NAMALWA (cell line): ENCODE measurements around the gene FOXK2.
"Not testable (repeated sequence)": the region's sequence is repeated elsewhere in the genome, so short reads cannot be mapped to it uniquely, and the experiment has no call there.

Experiments used
- DNase-seq: peaks from one replicate; pipeline ENCODE4 v3.0.0-alpha.2; 2015; ENCODE audit warnings: low spot score

The FOXK2 gene

GRCh38 chr17:82563745-82564144, 44.2 kb downstream of the FOXK2 start:
- DNase-seq: not testable (repeated sequence)

GRCh38 chr17:82564241-82564640, 44.7 kb downstream of the FOXK2 start:
- no peak for DNase-seq

GRCh38 chr17:82565551-82565950, 46.0 kb downstream of the FOXK2 start:
- DNase-seq: no peak

- DNase-seq: no peak
Observed at GRCh38 chr17:82566129-82566960, 46.8 kb downstream of the FOXK2 start.

DNA sequence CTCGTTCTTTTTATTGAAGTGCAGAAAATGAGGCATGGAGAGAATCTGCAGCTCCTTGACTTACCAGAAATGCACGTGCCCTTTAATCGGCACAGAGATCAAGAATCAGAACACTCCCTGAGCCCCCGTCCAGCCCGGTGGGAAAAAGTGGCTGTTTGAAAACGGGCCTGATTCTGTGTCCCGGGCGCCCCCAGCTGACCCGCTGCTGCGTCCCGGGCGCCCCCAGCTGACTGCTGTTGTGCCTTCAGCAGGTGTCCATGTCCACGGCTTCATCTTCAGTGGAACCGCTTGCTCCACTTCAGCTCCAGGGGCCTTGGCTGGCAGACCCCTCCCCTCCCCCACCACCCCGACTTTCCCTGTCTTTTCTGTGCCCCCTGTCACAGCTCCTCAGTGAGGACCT, 47.8 kb downstream of the FOXK2 start:
- no peak for DNase-seq

- no peak for DNase-seq
Observed at GRCh38 chr17:82568997-82569393, 49.5 kb downstream of the FOXK2 start.

DNA sequence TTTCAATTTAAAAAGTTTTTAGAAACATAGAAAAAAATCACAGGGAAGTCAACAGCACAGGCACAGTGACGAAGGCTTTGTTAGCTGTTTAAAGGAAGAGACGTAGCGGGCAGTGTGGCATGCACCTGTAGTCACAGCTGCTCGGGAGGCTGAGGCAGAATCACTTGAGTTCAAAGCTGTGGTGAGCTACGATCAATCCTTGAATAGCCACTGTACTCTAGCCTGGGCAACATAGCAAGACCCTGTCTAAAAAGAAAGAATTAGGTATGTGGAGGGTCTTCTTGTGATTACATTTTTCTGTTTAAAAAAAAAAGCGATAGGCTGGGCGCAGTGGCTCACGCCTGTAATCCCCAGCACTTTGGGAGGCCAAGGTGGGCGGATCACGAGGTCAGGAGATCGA, 50.1 kb downstream of the FOXK2 start:
- DNase-seq: no peak

DNA sequence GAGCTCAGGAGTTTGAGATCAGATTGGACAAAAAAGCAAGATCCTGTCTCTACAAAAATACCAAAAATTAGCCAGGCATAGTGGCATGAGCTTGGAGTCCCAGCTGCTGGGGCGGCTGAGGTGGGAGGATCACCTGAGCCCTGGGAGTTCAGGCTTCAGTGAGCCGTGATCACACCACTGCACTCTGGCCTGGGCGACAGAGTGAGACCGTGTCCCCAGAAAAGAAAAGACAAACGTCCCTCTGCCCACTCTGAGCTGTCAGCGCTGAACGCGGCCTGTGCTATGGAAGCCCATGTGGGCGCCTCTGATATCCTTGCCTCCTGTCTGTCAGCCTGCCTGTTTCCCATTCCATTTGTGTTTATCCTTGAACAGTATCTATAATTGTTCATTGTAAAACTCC, 50.7 kb downstream of the FOXK2 start:
- DNase-seq: no peak

DNA sequence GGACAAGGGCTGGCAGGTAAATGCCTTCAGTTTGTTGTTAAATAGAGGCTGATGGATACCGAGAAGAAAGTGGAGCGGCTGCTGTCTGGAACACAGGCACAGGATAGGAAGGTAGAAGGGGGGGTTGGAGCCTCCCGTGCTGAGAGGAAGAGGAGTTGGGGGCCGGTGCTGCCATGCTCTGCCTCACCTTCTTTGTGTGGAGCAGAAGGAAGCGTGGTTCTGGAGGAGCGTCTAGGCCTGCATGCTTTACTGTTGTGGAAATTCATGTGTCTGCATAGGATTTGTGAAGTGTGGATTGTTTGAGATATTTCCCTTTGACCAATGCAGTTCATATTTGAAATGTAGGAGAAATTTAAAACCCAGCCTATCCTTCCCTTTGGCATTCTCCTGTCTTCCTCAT, 52.3 kb downstream of the FOXK2 start:
- DNase-seq: no peak

GRCh38 chr17:82574041-82574440, 54.5 kb downstream of the FOXK2 start:
- DNase-seq: no peak

DNA sequence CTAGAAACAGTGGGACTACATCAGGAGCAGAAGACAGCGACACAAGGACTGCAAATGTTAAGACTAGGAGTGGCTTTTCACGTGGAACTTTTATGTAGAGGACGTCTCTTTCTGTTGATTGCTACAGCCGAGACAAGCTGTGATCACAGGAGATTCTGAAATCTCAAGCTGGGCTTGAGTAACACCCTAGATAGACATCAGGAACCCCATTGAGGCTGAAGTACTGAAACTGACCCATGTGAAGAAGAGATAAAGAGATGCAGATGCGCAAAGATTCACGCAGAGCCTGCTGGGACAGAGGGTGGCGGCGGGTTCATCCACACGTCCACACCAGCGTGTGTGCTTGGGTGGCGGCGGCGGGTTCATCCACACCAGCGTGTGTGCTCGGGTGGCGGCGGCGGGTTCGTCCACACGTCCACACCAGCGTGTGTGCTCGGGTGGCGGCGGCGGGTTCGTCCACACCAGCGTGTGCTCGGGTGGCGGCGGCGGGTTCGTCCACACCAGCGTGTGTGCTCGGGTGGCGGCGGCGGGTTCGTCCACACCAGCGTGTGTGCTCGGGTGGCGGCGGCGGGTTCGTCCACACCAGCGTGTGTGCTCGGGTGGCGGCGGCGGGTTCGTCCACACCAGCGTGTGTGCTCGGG, 56.2 kb downstream of the FOXK2 start:
- not testable (repeated sequence) for DNase-seq

DNA sequence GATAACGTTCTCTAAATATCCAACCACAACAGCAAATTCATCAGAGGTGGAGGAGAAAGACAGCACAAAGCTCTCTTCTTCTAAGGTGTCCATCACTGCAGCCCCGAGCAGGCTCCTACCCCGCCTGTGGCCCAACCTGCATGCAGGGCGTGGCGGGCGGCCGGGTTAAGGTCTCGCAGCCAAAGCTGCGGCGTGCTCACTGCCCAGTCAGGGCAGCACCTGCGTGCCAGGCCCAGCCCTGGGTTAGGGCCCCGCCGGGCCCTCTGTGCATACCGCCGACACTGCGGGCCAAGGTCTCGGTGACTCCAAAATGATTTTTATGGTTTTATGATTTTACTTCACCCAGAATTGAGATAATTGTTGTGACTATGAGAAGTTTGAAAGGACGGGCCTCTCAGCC, 57.8 kb downstream of the FOXK2 start:
- no peak for DNase-seq

- not testable (repeated sequence) for DNase-seq
Observed at GRCh38 chr17:82579969-82580368, 60.4 kb downstream of the FOXK2 start.

DNA sequence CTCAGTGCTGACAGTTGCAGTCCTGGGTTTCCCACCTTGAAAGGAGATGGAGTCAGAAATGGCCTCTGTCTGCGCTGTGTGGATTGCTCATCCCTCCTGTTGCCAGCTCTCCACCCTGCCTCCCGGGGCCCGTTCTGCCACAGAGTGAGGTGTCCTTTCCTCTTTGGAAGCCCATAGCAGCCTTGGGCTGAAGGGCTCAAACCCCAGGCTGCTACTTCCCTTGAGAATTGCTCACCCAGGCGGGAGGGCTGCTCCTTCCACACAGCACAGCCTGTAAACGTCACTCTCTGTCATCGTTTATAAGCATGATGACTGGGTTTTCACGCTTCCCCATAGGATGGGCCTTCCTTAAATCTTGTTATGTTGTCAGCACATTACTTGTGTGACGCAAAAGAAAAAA, 62.7 kb downstream of the FOXK2 start:
- no peak for DNase-seq

DNA sequence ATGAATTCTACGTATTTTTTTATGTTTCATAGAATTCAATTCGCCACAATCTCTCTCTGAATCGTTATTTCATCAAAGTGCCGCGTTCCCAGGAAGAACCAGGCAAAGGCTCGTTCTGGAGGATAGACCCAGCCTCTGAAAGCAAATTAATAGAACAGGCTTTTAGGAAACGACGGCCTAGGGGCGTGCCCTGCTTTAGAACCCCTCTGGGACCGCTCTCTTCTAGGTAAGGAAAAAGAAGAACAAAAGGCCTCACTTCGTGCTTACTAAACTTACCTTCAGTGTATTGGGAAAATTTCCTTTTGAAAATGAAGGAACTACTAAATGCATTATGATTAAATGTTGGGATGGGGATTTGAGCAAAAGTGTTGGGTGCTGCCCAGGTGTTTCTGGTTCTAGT, 63.2 kb downstream of the FOXK2 start:
- DNase-seq: no peak

GRCh38 chr17:82583720-82584234, 64.2 kb downstream of the FOXK2 start:
- no peak for DNase-seq

GRCh38 chr17:82585935-82586575, 66.5 kb downstream of the FOXK2 start:
- peak; percentile 45 for DNase-seq

DNA sequence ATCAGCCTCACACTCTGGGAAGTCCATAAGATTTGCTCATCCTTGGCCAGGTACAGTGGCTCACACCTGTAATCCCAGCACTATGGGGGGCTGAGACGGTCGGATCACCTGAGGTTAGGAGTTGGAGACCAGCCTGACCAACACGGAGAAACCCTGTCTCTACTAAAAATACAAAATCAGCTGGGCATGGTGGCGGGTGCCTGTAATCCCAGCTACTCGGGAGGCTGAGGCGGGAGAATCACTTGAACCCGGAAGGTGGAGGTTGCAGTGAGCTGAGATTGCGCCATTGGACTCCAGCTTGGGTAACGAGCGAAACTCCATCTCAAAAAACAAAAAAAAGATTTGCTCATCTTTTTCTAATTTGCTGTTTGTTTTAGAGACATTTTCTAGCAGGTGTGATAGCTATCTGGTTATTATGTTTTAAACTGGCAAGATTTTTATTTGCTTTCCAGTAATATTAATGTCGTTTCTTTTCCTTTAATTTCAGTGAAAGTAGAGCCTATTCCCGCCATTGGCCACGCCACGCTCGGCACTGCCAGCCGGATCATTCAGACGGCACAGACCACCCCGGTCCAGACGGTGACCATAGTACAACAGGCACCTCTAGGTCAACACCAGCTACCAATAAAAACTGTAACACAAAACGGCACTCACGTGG, 67.2 kb downstream of the FOXK2 start:
- DNase-seq: no peak

- no peak for DNase-seq
Observed at GRCh38 chr17:82587234-82588086, 67.9 kb downstream of the FOXK2 start.

- DNase-seq: no peak
Observed at GRCh38 chr17:82588266-82589175, 69.0 kb downstream of the FOXK2 start.

GRCh38 chr17:82589851-82590180, 70.3 kb downstream of the FOXK2 start:
- no peak for DNase-seq
